ENCODE data around the gene HEPHL1.

The HEPHL1 gene

DNA sequence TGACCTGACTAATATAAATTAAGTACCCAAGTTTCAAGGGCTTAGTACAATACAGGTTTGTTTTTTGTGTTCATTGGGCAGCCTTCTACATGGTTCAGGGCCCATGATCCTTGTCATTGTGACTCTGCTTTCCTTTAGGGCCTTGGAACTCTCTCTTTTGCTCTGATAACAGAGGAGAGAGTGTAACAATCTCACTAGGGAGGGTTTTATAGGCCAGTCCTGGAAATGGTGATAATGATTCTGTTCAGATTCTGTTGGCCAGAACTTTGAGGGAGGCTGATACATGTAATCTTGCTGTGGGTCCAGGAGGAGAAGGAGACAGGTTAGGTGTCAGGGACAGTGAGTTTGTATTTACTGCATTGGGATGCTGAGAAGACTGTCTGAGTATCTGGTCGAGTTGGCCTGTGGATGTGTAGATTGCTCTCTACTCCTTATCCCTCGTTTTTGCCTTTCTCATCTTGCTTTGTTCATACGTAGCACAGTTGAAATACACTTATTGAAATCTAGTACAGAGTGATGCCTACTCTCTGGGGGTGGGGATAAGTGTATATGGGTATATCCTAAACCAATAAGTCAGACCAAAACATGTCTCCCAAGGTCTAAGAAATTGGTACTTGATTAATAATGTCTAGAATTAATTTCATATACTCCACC is 37.5 kb upstream of the HEPHL1 start:
- no peaks in the 10 kb centered on the region for H3K27me3 ChIP-seq
- H3K36me3 ChIP-seq, result no peaks in the 10 kb centered on the region
- no peaks in the 10 kb centered on the region for H3K4me1 ChIP-seq (ENCODE audit: control insufficient read depth in 1 of 2, insufficient read depth in 1 of 2, low read depth in 1 of 2, low read length in 1 of 2)
- no peak overlapping the region for H3K4me3 ChIP-seq (ENCODE audit: low read depth in 1 of 2, low read length in 1 of 2)
- no peaks in the 10 kb centered on the region for H3K9me3 ChIP-seq
- no peak overlapping the region for H3K27ac ChIP-seq
- TF ChIP-seq, protein P1, sequence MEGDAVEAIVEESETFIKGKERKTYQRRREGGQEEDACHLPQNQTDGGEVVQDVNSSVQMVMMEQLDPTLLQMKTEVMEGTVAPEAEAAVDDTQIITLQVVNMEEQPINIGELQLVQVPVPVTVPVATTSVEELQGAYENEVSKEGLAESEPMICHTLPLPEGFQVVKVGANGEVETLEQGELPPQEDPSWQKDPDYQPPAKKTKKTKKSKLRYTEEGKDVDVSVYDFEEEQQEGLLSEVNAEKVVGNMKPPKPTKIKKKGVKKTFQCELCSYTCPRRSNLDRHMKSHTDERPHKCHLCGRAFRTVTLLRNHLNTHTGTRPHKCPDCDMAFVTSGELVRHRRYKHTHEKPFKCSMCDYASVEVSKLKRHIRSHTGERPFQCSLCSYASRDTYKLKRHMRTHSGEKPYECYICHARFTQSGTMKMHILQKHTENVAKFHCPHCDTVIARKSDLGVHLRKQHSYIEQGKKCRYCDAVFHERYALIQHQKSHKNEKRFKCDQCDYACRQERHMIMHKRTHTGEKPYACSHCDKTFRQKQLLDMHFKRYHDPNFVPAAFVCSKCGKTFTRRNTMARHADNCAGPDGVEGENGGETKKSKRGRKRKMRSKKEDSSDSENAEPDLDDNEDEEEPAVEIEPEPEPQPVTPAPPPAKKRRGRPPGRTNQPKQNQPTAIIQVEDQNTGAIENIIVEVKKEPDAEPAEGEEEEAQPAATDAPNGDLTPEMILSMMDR (IDR thresholded peaks at IDR 0.05), result no peak

DNA sequence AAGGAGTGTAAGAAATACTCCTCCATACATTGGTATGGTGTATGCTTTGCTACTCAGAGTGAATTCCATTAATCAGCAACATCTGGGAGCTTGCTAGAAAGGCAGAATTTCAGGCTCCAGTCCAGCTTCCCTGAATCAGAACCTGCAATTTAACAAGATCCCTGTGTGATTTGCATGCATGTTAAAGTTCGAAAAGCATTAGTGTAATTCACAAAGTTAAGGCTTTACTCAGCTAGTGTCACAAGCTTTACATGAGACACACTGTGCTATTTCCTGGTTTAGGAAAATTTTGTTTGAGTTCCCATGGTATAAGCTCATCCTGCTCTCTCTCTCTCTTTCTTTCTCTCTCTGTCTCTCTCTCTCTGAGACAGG is 37.0 kb upstream of the HEPHL1 start:
- Histone ChIP-seq H3K27ac (no peak overlapping the region), H3K4me1 (ENCODE audit: control insufficient read depth in 1 of 2, insufficient read depth in 1 of 2, low read depth in 1 of 2, low read length in 1 of 2) (no peaks in the 10 kb centered on the region), H3K4me3 (ENCODE audit: low read depth in 1 of 2, low read length in 1 of 2) (no peak overlapping the region), H3K9me3 (no peaks in the 10 kb centered on the region), H3K27me3 (no peaks in the 10 kb centered on the region), H3K36me3 (no peaks in the 10 kb centered on the region)
- TF ChIP-seq, protein P1 (IDR thresholded peaks at IDR 0.05), result no peak

DNA sequence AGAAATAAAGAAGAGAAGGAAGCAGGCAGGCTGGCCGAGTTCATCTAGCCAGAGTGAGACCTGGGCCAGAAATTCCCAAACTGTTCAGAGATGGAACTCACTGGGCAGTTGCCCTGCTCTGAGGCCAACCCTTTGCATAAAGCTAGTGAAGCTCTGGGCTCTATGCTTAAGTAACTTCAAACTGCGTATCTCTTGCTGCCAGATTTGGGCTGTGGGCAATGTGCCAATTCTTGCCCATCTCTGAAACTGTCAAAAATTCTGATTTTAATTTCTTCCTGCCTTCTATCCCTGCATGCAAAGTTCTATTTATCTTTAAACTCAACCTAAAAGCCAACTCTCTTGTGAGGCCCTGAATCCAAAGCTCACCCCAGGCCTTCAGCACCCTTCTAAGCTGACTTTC is 36.2 kb upstream of the HEPHL1 start:
- no peak overlapping the region for H3K27ac ChIP-seq
- H3K9me3 ChIP-seq, result no peaks in the 10 kb centered on the region
- no peaks in the 10 kb centered on the region for H3K36me3 ChIP-seq
- no peaks in the 10 kb centered on the region for H3K27me3 ChIP-seq
- no peaks in the 10 kb centered on the region for H3K4me1 ChIP-seq (ENCODE audit: control insufficient read depth in 1 of 2, insufficient read depth in 1 of 2, low read depth in 1 of 2, low read length in 1 of 2)
- TF ChIP-seq, protein P1 (IDR thresholded peaks at IDR 0.05), result no peak
- H3K4me3 ChIP-seq (ENCODE audit: low read depth in 1 of 2, low read length in 1 of 2), result no peak overlapping the region

DNA sequence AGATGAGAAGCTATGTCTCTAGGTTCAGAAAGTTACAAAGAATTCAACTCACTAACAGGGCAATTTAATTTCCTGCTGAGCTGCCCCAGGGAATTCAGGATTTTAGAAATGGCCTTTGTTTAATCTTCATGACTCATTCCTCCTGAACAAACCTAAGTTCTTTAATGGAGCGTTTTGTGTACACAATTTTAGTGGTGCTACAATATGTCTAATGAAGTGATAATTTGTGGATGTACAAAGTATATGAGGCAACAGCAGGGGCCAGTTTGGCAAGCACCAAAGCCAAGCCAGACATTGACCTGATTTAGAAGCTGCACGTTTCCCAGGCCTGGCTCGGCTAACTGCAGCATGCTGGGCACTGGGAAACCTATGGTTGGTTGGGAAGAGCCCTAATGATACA is 34.4 kb upstream of the HEPHL1 start:
- H3K4me3 ChIP-seq (ENCODE audit: low read depth in 1 of 2, low read length in 1 of 2), result no peak overlapping the region
- no peaks in the 10 kb centered on the region for H3K36me3 ChIP-seq
- TF ChIP-seq, protein P1 (IDR thresholded peaks at IDR 0.05), result no peak
- no peaks in the 10 kb centered on the region for H3K4me1 ChIP-seq (ENCODE audit: control insufficient read depth in 1 of 2, insufficient read depth in 1 of 2, low read depth in 1 of 2, low read length in 1 of 2)
- no peak overlapping the region for H3K27ac ChIP-seq
- H3K9me3 ChIP-seq, result no peaks in the 10 kb centered on the region
- H3K27me3 ChIP-seq, result no peaks in the 10 kb centered on the region

DNA sequence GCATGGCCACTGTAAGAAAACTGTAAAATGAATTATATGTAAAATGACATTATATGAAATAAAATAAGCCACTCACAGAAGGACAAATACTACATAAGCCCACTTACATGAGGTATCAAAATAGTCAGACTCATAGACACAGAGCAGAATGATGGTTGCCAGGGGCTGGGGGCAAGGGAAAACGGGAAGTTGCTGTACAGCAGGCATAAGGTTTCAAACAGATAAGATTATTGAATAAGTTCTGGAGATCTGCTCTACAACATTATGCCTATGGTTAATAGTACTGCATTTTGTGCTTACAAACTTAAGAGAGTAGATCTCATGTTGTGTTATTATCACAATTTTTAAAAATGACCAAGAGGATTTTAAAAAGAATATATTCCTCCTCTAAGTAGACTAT is 32.7 kb upstream of the HEPHL1 start:
- Histone ChIP-seq H3K4me3 (ENCODE audit: low read depth in 1 of 2, low read length in 1 of 2) (no peak overlapping the region), H3K27ac (no peak overlapping the region), H3K27me3 (no peaks in the 10 kb centered on the region), H3K4me1 (ENCODE audit: control insufficient read depth in 1 of 2, insufficient read depth in 1 of 2, low read depth in 1 of 2, low read length in 1 of 2) (no peaks in the 10 kb centered on the region), H3K9me3 (no peaks in the 10 kb centered on the region), H3K36me3 (no peaks in the 10 kb centered on the region)
- TF ChIP-seq, protein P1 (IDR thresholded peaks at IDR 0.05), result no peak

DNA sequence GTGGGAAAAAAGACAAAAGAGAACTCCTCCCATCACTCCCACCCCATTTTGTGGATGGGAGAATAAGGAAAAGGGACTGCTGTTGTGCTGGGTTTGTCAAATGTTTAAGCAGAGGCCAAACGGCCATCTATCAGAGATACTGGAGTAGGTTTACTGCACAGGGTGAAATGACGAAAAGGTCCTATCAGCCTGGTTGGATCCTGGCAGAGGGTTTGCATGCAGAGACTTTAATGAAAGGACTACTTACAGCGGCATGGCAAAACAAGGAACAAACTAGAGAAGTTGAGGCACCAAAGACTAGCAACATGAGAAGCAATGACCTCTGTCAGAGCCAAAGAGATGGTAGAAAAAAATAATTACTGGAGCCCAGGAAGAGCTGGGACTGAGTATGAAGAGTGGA is 32.2 kb upstream of the HEPHL1 start:
- Histone ChIP-seq H3K27me3 (no peaks in the 10 kb centered on the region), H3K4me3 (ENCODE audit: low read depth in 1 of 2, low read length in 1 of 2) (no peak overlapping the region), H3K36me3 (no peaks in the 10 kb centered on the region), H3K27ac (no peak overlapping the region), H3K4me1 (ENCODE audit: control insufficient read depth in 1 of 2, insufficient read depth in 1 of 2, low read depth in 1 of 2, low read length in 1 of 2) (no peaks in the 10 kb centered on the region), H3K9me3 (no peaks in the 10 kb centered on the region)
- TF ChIP-seq, protein P1 (IDR thresholded peaks at IDR 0.05), result no peak
